Measurements from ENCODE around the gene RCE1.

The RCE1 gene

GRCh38 chr11:66886671-66887221 is 43.5 kb downstream of the RCE1 start:
- peak; percentile 30 for DNase-seq (ENCODE audit: low read depth)

DNA sequence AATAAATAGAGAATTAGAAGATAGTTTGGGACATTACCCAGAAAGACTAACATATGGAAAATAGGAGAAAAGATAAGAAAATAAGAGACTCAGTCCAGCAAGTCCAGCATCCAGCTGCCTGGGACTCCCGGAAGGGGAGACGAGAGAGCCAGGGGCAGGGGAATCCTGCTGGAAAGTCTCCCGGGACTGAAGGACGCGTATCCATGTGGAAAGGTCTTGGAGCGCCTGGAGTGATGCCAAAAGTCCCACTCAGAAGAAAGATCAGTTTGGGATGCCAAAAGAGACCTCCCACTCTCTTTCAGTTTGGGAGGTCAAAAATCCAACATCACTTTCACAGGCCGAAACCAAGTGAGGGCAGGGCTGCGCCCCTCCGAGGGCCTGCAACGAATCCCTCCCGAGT is 44.3 kb downstream of the RCE1 start:
- no peak for DNase-seq (ENCODE audit: low read depth)

DNA sequence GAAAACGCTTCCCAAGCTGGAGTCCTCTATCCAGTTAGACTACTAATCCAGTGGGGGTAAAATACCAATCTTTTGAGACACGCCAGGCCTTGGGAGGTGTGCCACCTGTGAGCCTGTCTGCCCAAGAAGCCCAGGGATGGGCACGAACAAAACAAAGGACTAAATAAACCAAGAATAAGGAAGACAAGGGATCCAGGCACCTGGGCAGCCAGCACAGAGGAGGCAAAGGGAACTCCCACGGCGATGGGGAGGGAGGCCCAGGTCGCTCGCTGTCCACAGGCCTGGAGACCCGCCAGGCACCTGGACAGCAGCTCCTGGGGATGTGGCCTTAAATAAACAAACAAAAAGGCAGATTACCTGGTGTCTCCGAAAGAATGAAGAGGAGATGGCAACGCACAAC is 45.0 kb downstream of the RCE1 start:
- no peak for DNase-seq (ENCODE audit: low read depth)

DNA sequence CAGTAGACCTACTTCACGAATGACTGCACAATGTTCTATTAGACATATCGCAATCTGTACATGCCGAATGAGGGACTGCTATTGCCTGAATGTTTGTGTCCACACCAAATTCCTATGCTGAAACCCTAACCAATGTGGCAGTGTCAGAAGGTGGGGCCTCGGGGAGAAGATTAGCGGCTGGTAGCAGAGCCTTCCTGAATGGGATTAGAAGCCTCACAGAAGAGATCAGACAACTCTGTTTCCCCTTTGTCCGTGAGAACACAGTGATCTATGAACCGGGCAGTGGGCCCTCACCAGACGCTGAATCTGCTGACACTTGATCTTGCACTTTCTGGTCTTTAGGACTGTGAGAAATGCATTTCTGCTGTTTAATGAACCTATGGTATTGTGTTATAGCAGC is 46.7 kb downstream of the RCE1 start:
- peak; percentile 68 for DNase-seq (ENCODE audit: low read depth)

DNA sequence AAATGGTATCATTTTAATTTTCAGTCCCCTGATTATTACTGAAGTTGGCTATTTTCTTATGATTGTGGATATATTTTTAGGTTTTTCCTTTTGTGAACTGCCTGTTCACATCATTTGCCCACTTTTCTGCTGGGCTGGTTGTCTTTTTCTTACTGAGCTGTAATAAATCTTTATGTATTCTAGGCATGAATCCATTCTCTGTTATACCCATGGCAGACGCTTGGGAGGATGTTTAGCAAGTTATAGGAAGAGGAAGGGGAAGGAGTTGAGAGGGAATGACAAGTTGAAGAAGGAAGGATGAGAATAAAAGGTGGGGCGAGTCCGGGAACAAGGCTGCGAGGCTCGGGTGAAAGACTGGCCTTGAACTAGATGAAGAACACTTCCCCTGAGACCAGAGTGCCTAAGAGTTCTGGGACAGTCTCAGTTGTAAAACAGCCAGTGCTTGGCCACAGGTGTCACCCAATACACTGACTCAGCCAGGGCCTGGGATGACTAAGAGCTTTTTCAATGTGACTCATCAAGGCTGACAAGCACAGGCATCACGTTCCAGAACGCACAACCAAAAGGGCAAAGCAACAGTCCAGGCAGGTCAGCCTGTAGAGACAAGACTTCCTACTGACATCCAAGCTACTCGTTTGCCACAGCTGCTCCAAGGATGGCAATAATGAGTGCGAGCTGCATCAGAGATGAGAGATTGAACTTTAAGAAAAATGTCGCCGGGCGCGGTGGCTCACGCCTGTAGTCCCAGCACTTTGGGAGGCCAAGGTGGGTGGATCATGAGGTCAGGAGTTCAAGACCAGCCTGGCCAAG is 48.8 kb downstream of the RCE1 start:
- peak; percentile 94 for DNase-seq (ENCODE audit: low read depth)

DNA sequence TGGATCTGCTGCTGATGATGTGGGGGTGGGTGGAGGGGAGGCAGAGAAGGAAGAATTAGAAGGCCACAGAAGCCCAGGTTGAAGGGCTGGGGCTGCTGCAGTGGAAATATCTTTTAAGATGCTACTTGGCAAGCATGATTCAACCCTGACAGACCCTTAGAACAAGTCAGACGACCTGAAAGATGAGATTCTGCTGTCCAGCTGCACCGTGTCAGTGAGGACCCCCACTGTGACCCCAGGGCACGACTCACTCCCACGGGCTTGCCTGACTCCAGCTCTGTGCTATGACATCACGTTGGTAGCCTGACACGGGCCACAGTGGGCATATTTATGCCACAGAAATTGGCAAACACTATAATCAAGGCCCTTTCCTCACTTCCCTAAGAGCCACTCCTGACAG is 49.7 kb downstream of the RCE1 start:
- DNase-seq (ENCODE audit: low read depth) = no peak

- DNase-seq (ENCODE audit: low read depth) = no peak
Observed at GRCh38 chr11:66894141-66894540, 50.9 kb downstream of the RCE1 start.

Measured in fibroblast of gingiva (primary cell).